ENCODE results near the gene LIMD2. TPM values are rescaled to one million over a fixed set of nuclear protein-coding genes. Genes with fewer than 3 reads are reported as not detected.

The LIMD2 gene
- total RNA-seq, 1 donor from 2014 or later: 3.7 TPM

Other genes with a start within 250 kb of the LIMD2 start
- gene ACE, start 223.1 kb downstream of the LIMD2 start, total RNA-seq: 7.8 TPM
- not detected for gene KCNH6, start 176.8 kb downstream of the LIMD2 start, total RNA-seq
- gene DCAF7, start 149.6 kb downstream of the LIMD2 start, total RNA-seq: 13.6 TPM
- gene TACO1, start 99.2 kb downstream of the LIMD2 start, total RNA-seq: 14.6 TPM
- 25.1 TPM for gene MAP3K3, start 77.7 kb downstream of the LIMD2 start, total RNA-seq
- 13.6 TPM for gene STRADA, start 41.7 kb upstream of the LIMD2 start, total RNA-seq
- 43.8 TPM for gene CCDC47, start 73.5 kb upstream of the LIMD2 start, total RNA-seq
- gene DDX42, start 74.0 kb upstream of the LIMD2 start, total RNA-seq: 69.9 TPM
- gene PSMC5, start 127.3 kb upstream of the LIMD2 start, total RNA-seq: 41.2 TPM
- 62.6 TPM for gene FTSJ3, start 127.5 kb upstream of the LIMD2 start, total RNA-seq
- 44.4 TPM for gene SMARCD2, start 142.6 kb upstream of the LIMD2 start, total RNA-seq
- gene CSH2, start 173.6 kb upstream of the LIMD2 start, total RNA-seq: not detected
- not detected for gene GH2, start 181.8 kb upstream of the LIMD2 start, total RNA-seq
- not detected for gene CSH1, start 196.4 kb upstream of the LIMD2 start, total RNA-seq
- not detected for gene CSHL1, start 211.1 kb upstream of the LIMD2 start, total RNA-seq
- gene GH1, start 218.7 kb upstream of the LIMD2 start, total RNA-seq: not detected
- gene CD79B, start 232.2 kb upstream of the LIMD2 start, total RNA-seq: 2.1 TPM